Measurements from ENCODE around the gene PTH2.
"Not testable (repeated sequence)": the region's sequence is repeated elsewhere in the genome, so short reads cannot be mapped to it uniquely, and the experiment has no call there.

The PTH2 gene

GRCh38 chr19:49468199-49468598 is 45.0 kb upstream of the PTH2 start:
- no peak for DNase-seq (ENCODE audit: low read depth)
- H3K4me3 ChIP-seq (ENCODE audit: low read depth, low read length), result no peak overlapping the region
- TF ChIP-seq MAX (IDR thresholded peaks at IDR 0.05; ENCODE audit: low read depth, low read length) (no peak), CTCF (IDR thresholded peaks at IDR 0.05; ENCODE audit: low read depth, low read length) (no peak), POLR2A (IDR thresholded peaks at IDR 0.05; ENCODE audit: extremely low read depth, insufficient read length) (no peak), MYC (IDR thresholded peaks at IDR 0.05; ENCODE audit: low read depth, low read length) (no peak)

- no peak overlapping the region for H3K4me3 ChIP-seq (ENCODE audit: low read depth, low read length)
- DNase-seq (ENCODE audit: low read depth), result no peak
- TF ChIP-seq MAX (IDR thresholded peaks at IDR 0.05; ENCODE audit: low read depth, low read length) (no peak), MYC (IDR thresholded peaks at IDR 0.05; ENCODE audit: low read depth, low read length) (no peak), CTCF (IDR thresholded peaks at IDR 0.05; ENCODE audit: low read depth, low read length) (no peak), POLR2A (IDR thresholded peaks at IDR 0.05; ENCODE audit: extremely low read depth, insufficient read length) (no peak)
Measured at GRCh38 chr19:49465371-49465770, 42.1 kb upstream of the PTH2 start.

- H3K4me3 ChIP-seq (ENCODE audit: low read depth, low read length), result no peak overlapping the region
- TF ChIP-seq MAX (IDR thresholded peaks at IDR 0.05; ENCODE audit: low read depth, low read length) (no peak), MYC (IDR thresholded peaks at IDR 0.05; ENCODE audit: low read depth, low read length) (no peak), POLR2A (IDR thresholded peaks at IDR 0.05; ENCODE audit: extremely low read depth, insufficient read length) (no peak), CTCF (IDR thresholded peaks at IDR 0.05; ENCODE audit: low read depth, low read length) (no peak)
- DNase-seq (ENCODE audit: low read depth), result no peak
Measured at GRCh38 chr19:49463960-49464740, 40.9 kb upstream of the PTH2 start.

GRCh38 chr19:49462492-49462891 is 39.3 kb upstream of the PTH2 start:
- no peak for TF ChIP-seq MYC (IDR thresholded peaks at IDR 0.05; ENCODE audit: low read depth, low read length)
- TF ChIP-seq POLR2A (IDR thresholded peaks at IDR 0.05; ENCODE audit: extremely low read depth, insufficient read length), result no peak
- no peak for TF ChIP-seq CTCF (IDR thresholded peaks at IDR 0.05; ENCODE audit: low read depth, low read length)
- TF ChIP-seq MAX (IDR thresholded peaks at IDR 0.05; ENCODE audit: low read depth, low read length), result no peak
- no peak overlapping the region for H3K4me3 ChIP-seq (ENCODE audit: low read depth, low read length)
- no peak for DNase-seq (ENCODE audit: low read depth)

GRCh38 chr19:49461656-49462055 is 38.4 kb upstream of the PTH2 start:
- H3K4me3 ChIP-seq (ENCODE audit: low read depth, low read length), result no peak overlapping the region
- TF ChIP-seq MAX (IDR thresholded peaks at IDR 0.05; ENCODE audit: low read depth, low read length), result no peak
- TF ChIP-seq CTCF (IDR thresholded peaks at IDR 0.05; ENCODE audit: low read depth, low read length), result no peak
- TF ChIP-seq MYC (IDR thresholded peaks at IDR 0.05; ENCODE audit: low read depth, low read length), result no peak
- TF ChIP-seq POLR2A (IDR thresholded peaks at IDR 0.05; ENCODE audit: extremely low read depth, insufficient read length), result no peak
- no peak for DNase-seq (ENCODE audit: low read depth)

GRCh38 chr19:49461130-49461529 is 37.9 kb upstream of the PTH2 start:
- not testable (repeated sequence) for DNase-seq (ENCODE audit: low read depth); H3K4me3 ChIP-seq (ENCODE audit: low read depth, low read length)
